Activated CD4-positive, alpha-beta T cell treated with anti-CD3 and anti-CD28 coated beads, Interleukin-2, amount 10 ng/mL, durations not matched to agents 7 days and 5 days (primary cell): ENCODE results near the gene IGSF3. TPM values are rescaled to one million over a fixed set of nuclear protein-coding genes. Genes with fewer than 3 reads are reported as not detected.
"Not testable (repeated sequence)": the region's sequence is repeated elsewhere in the genome, so short reads cannot be mapped to it uniquely, and the experiment has no call there.

Experiments
- CTCF ChIA-PET: fragments of 350-600 bp; sonication (Branson Sonifier 250); formaldehyde crosslinking; loops from one replicate; lab custom pipeline; 2021; ENCODE audit warnings: antibody characterized with exemption; lab: Charles Lee
- POLR2A ChIA-PET: fragments of 350-600 bp; sonication (Branson Sonifier 250); formaldehyde crosslinking; loops from one replicate; lab custom pipeline; 2021; ENCODE audit warnings: antibody characterized with exemption; lab: Charles Lee
- DNase-seq: peaks from one replicate; pipeline ENCODE4 v3.0.0-alpha.2; 2020
- H3K27ac Mint-ChIP-seq: one replicate; pipeline ENCODE4 v1.8.0; 2021; ENCODE audit warnings: mild to moderate bottlenecking, moderate library complexity, mixed read lengths
- H3K27me3 Mint-ChIP-seq: one replicate; pipeline ENCODE4 v1.8.0; 2021; ENCODE audit warnings: mixed read lengths
- H3K36me3 Mint-ChIP-seq: one replicate; pipeline ENCODE4 v1.8.0; 2021; ENCODE audit warnings: low read depth, mixed read lengths
- H3K4me1 Mint-ChIP-seq: one replicate; pipeline ENCODE4 v1.8.0; 2021; ENCODE audit warnings: mixed read lengths
- H3K4me3 Mint-ChIP-seq: one replicate; pipeline ENCODE4 v1.8.0; 2021; ENCODE audit warnings: mild to moderate bottlenecking, moderate library complexity, mixed read lengths
- H3K9me3 Mint-ChIP-seq: one replicate; pipeline ENCODE4 v1.8.0; 2021; ENCODE audit warnings: mixed read lengths
- total RNA-seq, 2 experiments: library from RNA; stranded (reverse); gene quantifications; one replicate each; pipeline ENCODE4 v1.2.3, GENCODE V29; 2021

IGSF3 gene
- total RNA-seq, 2 experiments from 2014 or later, result 0.35 to 0.77 TPM

- CTCF ChIA-PET, H3K4me3 Mint-ChIP-seq, H3K27ac Mint-ChIP-seq, H3K4me1 Mint-ChIP-seq, POLR2A ChIA-PET, H3K36me3 Mint-ChIP-seq, DNase-seq, H3K27me3 Mint-ChIP-seq, H3K9me3 Mint-ChIP-seq: not testable (repeated sequence)
These were observed 36.0 kb downstream of the IGSF3 start for GRCh38 chr1:116631554-116631953.

GRCh38 chr1:116630057-116630456, 37.5 kb downstream of the IGSF3 start:
- H3K36me3 Mint-ChIP-seq, POLR2A ChIA-PET, H3K9me3 Mint-ChIP-seq, H3K27ac Mint-ChIP-seq, H3K4me1 Mint-ChIP-seq, DNase-seq, H3K27me3 Mint-ChIP-seq, H3K4me3 Mint-ChIP-seq, CTCF ChIA-PET: not testable (repeated sequence)

- H3K9me3 Mint-ChIP-seq, CTCF ChIA-PET, H3K4me1 Mint-ChIP-seq, H3K4me3 Mint-ChIP-seq, POLR2A ChIA-PET, H3K36me3 Mint-ChIP-seq, DNase-seq, H3K27ac Mint-ChIP-seq, H3K27me3 Mint-ChIP-seq: not testable (repeated sequence)
These were observed 38.1 kb downstream of the IGSF3 start for GRCh38 chr1:116629441-116629840.

- DNase-seq, result no peak
- ChIA-PET POLR2A (no interaction called here), CTCF (interaction anchor here (0.7 to 1.2 kb wide), 2 partner anchors 44 to 1151 kb away, joined by 5 to 6 read pairs; no protein-coding TSS in a partner anchor)
- Mint-ChIP-seq H3K4me3 (no peak overlapping the region), H3K27ac (no peak overlapping the region), H3K4me1 (no peaks in the 10 kb centered on the region), H3K9me3 (no peaks in the 10 kb centered on the region), H3K27me3 (no peaks in the 10 kb centered on the region), H3K36me3 (no peaks in the 10 kb centered on the region)
These were observed 39.1 kb downstream of the IGSF3 start for GRCh38 chr1:116628448-116628847.

GRCh38 chr1:116627357-116627756, 40.2 kb downstream of the IGSF3 start:
- POLR2A ChIA-PET, H3K27me3 Mint-ChIP-seq, H3K4me3 Mint-ChIP-seq, CTCF ChIA-PET, H3K27ac Mint-ChIP-seq, DNase-seq, H3K36me3 Mint-ChIP-seq, H3K4me1 Mint-ChIP-seq, H3K9me3 Mint-ChIP-seq: not testable (repeated sequence)

GRCh38 chr1:116626915-116627314, 40.6 kb downstream of the IGSF3 start:
- DNase-seq, H3K36me3 Mint-ChIP-seq, H3K9me3 Mint-ChIP-seq, POLR2A ChIA-PET, CTCF ChIA-PET, H3K4me1 Mint-ChIP-seq, H3K27ac Mint-ChIP-seq, H3K27me3 Mint-ChIP-seq, H3K4me3 Mint-ChIP-seq: not testable (repeated sequence)

GRCh38 chr1:116625155-116625554, 42.4 kb downstream of the IGSF3 start:
- CTCF ChIA-PET, H3K27me3 Mint-ChIP-seq, H3K9me3 Mint-ChIP-seq: not testable (repeated sequence)

GRCh38 chr1:116624040-116624439, 43.5 kb downstream of the IGSF3 start:
- H3K9me3 Mint-ChIP-seq, result no peaks in the 10 kb centered on the region
- no peaks in the 10 kb centered on the region for H3K4me1 Mint-ChIP-seq
- DNase-seq, result no peak
- CTCF ChIA-PET, result no interaction called here
- H3K27me3 Mint-ChIP-seq, result peaks cover under 1% of the 10 kb centered on the region
- no peak overlapping the region for H3K4me3 Mint-ChIP-seq
- H3K27ac Mint-ChIP-seq, result no peak overlapping the region
- no peaks in the 10 kb centered on the region for H3K36me3 Mint-ChIP-seq
- POLR2A ChIA-PET, result no interaction called here

More at GRCh38 chr1:116625155-116625554, 42.4 kb downstream of the IGSF3 start:
- H3K4me3 Mint-ChIP-seq, H3K4me1 Mint-ChIP-seq, DNase-seq, POLR2A ChIA-PET, H3K36me3 Mint-ChIP-seq, H3K27ac Mint-ChIP-seq: not testable (repeated sequence)

GRCh38 chr1:116622496-116622895, 45.0 kb downstream of the IGSF3 start:
- H3K4me1 Mint-ChIP-seq, H3K9me3 Mint-ChIP-seq, CTCF ChIA-PET, H3K27ac Mint-ChIP-seq, H3K4me3 Mint-ChIP-seq, H3K36me3 Mint-ChIP-seq, DNase-seq, POLR2A ChIA-PET, H3K27me3 Mint-ChIP-seq: not testable (repeated sequence)

- POLR2A ChIA-PET, H3K4me3 Mint-ChIP-seq, DNase-seq, H3K9me3 Mint-ChIP-seq, H3K27ac Mint-ChIP-seq, CTCF ChIA-PET, H3K36me3 Mint-ChIP-seq, H3K27me3 Mint-ChIP-seq, H3K4me1 Mint-ChIP-seq: not testable (repeated sequence)
These were observed 45.8 kb downstream of the IGSF3 start for GRCh38 chr1:116621756-116622155.

- POLR2A ChIA-PET, H3K36me3 Mint-ChIP-seq, H3K4me1 Mint-ChIP-seq, H3K9me3 Mint-ChIP-seq, DNase-seq, H3K27ac Mint-ChIP-seq, H3K27me3 Mint-ChIP-seq, CTCF ChIA-PET, H3K4me3 Mint-ChIP-seq: not testable (repeated sequence)
These were observed 47.1 kb downstream of the IGSF3 start for GRCh38 chr1:116620392-116620791.

- DNase-seq, POLR2A ChIA-PET, H3K9me3 Mint-ChIP-seq, H3K36me3 Mint-ChIP-seq, CTCF ChIA-PET, H3K27ac Mint-ChIP-seq, H3K27me3 Mint-ChIP-seq, H3K4me3 Mint-ChIP-seq, H3K4me1 Mint-ChIP-seq: not testable (repeated sequence)
These were observed 48.4 kb downstream of the IGSF3 start for GRCh38 chr1:116619106-116619505.

GRCh38 chr1:116617808-116618207, 49.7 kb downstream of the IGSF3 start:
- H3K36me3 Mint-ChIP-seq, H3K27ac Mint-ChIP-seq, H3K27me3 Mint-ChIP-seq, DNase-seq, H3K4me3 Mint-ChIP-seq, H3K4me1 Mint-ChIP-seq, POLR2A ChIA-PET, H3K9me3 Mint-ChIP-seq, CTCF ChIA-PET: not testable (repeated sequence)

- CTCF ChIA-PET, H3K27ac Mint-ChIP-seq, DNase-seq, POLR2A ChIA-PET, H3K4me3 Mint-ChIP-seq, H3K9me3 Mint-ChIP-seq, H3K4me1 Mint-ChIP-seq, H3K36me3 Mint-ChIP-seq, H3K27me3 Mint-ChIP-seq: not testable (repeated sequence)
These were observed 53.7 kb downstream of the IGSF3 start for GRCh38 chr1:116613825-116614224.
